GM18907 (cell line): ENCODE measurements around the gene GPC3.
"Not testable (repeated sequence)": the region's sequence is repeated elsewhere in the genome, so short reads cannot be mapped to it uniquely, and the experiment has no call there.

Experiments
- ATAC-seq: cut with Tn5 transposase; IDR thresholded peaks from one replicate; pipeline ENCODE4 v1.9.1; 2021; ENCODE audit warnings: mild to moderate bottlenecking, moderate library complexity; ENCODE audit not compliant: unreplicated experiment

GPC3 gene

GRCh38 chrX:133792198-133792953 lies 193.0 kb downstream of the GPC3 start:
- peak; percentile 90 for ATAC-seq

GRCh38 chrX:133789829-133790228 lies 195.6 kb downstream of the GPC3 start:
- no peak for ATAC-seq

GRCh38 chrX:133786382-133786781 lies 199.0 kb downstream of the GPC3 start:
- no peak for ATAC-seq

- peak; percentile 80 for ATAC-seq
Observed at GRCh38 chrX:133783274-133783673, 202.1 kb downstream of the GPC3 start.

- no peak for ATAC-seq
Observed at GRCh38 chrX:133781174-133781573, 204.2 kb downstream of the GPC3 start.

GRCh38 chrX:133776072-133776471 lies 209.3 kb downstream of the GPC3 start:
- ATAC-seq = no peak

- no peak for ATAC-seq
Observed at GRCh38 chrX:133774807-133775206, 210.6 kb downstream of the GPC3 start.

- no peak for ATAC-seq
Observed at GRCh38 chrX:133771086-133771646, 214.2 kb downstream of the GPC3 start.

- ATAC-seq = not testable (repeated sequence)
Observed at GRCh38 chrX:133762976-133763548, 222.3 kb downstream of the GPC3 start.

- no peak for ATAC-seq
Observed at GRCh38 chrX:133754657-133755056, 230.7 kb downstream of the GPC3 start.

GRCh38 chrX:133749951-133750350 lies 235.4 kb downstream of the GPC3 start:
- ATAC-seq = no peak

GRCh38 chrX:133749370-133749769 lies 236.0 kb downstream of the GPC3 start:
- no peak for ATAC-seq

GRCh38 chrX:133747196-133747595 lies 238.2 kb downstream of the GPC3 start:
- no peak for ATAC-seq

- ATAC-seq = no peak
Observed at GRCh38 chrX:133746593-133746992, 238.8 kb downstream of the GPC3 start.

GRCh38 chrX:133745349-133745748 lies 240.0 kb downstream of the GPC3 start:
- peak; percentile 61 for ATAC-seq

GRCh38 chrX:133742602-133743305 lies 242.6 kb downstream of the GPC3 start:
- ATAC-seq = no peak

- no peak for ATAC-seq
Observed at GRCh38 chrX:133741303-133741702, 244.1 kb downstream of the GPC3 start.

GRCh38 chrX:133726642-133727041 lies 258.8 kb downstream of the GPC3 start:
- ATAC-seq = no peak

GRCh38 chrX:133726211-133726630 lies 259.2 kb downstream of the GPC3 start:
- ATAC-seq = no peak

GRCh38 chrX:133723930-133724329 lies 261.5 kb downstream of the GPC3 start:
- no peak for ATAC-seq

- no peak for ATAC-seq
Observed at GRCh38 chrX:133722756-133723155, 262.6 kb downstream of the GPC3 start.

- not testable (repeated sequence) for ATAC-seq
Observed at GRCh38 chrX:133720269-133720668, 265.1 kb downstream of the GPC3 start.
